HL-60 (cell line): ENCODE measurements around the gene SCARB2.

ENCODE experiments used
- DNase-seq, 2 experiments: peaks; one replicate each; pipeline ENCODE4 v3.0.0-alpha.2; 2010 to 2020; ENCODE audit warnings: low read depth in 1 of 2, low spot score in 1 of 2
- H3K27ac ChIP-seq: fragments of 250-450 bp; sonication (Bioruptor Pico); replicated peaks from 2 replicates; pipeline ENCODE4 v1.5.1; 2020; ENCODE audit warnings: mild to moderate bottlenecking, moderate library complexity
- H3K27me3 ChIP-seq: fragments of 250-450 bp; sonication (Bioruptor Pico); 2 replicates; pipeline ENCODE4 v1.5.1; 2021; ENCODE audit warnings: mild to moderate bottlenecking, moderate library complexity; ENCODE audit not compliant: insufficient read depth, poor library complexity, severe bottlenecking
- H3K4me3 ChIP-seq: replicated peaks from 2 replicates; pipeline ENCODE4 v1.5.1; 2011; ENCODE audit warnings: mild to moderate bottlenecking, control low read depth, low read length; ENCODE audit not compliant: insufficient read depth
- GABPA ChIP-seq: IDR thresholded peaks from 2 replicates; pipeline ENCODE4 v1.6.1; 2012; ENCODE audit warnings: low read depth
- POLR2AphosphoS5 ChIP-seq: IDR thresholded peaks from 2 replicates; pipeline ENCODE4 v1.6.1; 2012; ENCODE audit warnings: low read depth
- SPI1 ChIP-seq: IDR thresholded peaks from 2 replicates; pipeline ENCODE4 v1.6.1; 2012; ENCODE audit warnings: low read depth, mild to moderate bottlenecking, borderline replicate concordance
- TF ChIP-seq, protein P1 (sequence below): IDR thresholded peaks from 2 replicates; pipeline ENCODE4 v1.6.1; 2012; ENCODE audit warnings: low read depth; ENCODE audit not compliant: insufficient replicate concordance
- TF ChIP-seq, protein P2 (sequence below): IDR thresholded peaks from one replicate; pipeline ENCODE4 v1.5.1; 2011; ENCODE audit warnings: low read length, control low read depth, inconsistent platforms; ENCODE audit not compliant: insufficient read depth

The SCARB2 gene

DNA sequence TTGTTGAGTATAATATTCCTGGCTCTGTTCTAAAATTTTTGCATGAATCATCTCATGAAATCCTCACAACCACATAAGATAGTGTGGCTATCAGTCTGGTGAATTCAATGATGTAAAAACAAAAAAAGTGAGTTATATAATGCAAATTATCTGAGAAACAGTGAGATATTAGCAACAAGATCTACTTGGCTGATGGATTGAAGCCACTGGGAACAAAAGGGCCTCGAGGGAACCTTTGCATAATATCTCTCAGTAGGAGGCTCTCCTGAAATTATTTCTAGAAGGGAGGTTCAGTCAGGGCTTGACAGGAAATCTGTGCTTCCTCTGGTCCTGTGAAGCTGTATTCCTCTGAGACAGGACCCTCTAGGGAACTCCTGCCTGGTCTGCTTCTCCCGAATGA lies 35.3 kb downstream of the SCARB2 start:
- H3K27me3 ChIP-seq, result no peaks in the 10 kb centered on the region
- no peak overlapping the region for H3K27ac ChIP-seq
- DNase-seq, result no peak
- no peak for TF ChIP-seq GABPA
- no peak for TF ChIP-seq SPI1
- TF ChIP-seq, protein P1, sequence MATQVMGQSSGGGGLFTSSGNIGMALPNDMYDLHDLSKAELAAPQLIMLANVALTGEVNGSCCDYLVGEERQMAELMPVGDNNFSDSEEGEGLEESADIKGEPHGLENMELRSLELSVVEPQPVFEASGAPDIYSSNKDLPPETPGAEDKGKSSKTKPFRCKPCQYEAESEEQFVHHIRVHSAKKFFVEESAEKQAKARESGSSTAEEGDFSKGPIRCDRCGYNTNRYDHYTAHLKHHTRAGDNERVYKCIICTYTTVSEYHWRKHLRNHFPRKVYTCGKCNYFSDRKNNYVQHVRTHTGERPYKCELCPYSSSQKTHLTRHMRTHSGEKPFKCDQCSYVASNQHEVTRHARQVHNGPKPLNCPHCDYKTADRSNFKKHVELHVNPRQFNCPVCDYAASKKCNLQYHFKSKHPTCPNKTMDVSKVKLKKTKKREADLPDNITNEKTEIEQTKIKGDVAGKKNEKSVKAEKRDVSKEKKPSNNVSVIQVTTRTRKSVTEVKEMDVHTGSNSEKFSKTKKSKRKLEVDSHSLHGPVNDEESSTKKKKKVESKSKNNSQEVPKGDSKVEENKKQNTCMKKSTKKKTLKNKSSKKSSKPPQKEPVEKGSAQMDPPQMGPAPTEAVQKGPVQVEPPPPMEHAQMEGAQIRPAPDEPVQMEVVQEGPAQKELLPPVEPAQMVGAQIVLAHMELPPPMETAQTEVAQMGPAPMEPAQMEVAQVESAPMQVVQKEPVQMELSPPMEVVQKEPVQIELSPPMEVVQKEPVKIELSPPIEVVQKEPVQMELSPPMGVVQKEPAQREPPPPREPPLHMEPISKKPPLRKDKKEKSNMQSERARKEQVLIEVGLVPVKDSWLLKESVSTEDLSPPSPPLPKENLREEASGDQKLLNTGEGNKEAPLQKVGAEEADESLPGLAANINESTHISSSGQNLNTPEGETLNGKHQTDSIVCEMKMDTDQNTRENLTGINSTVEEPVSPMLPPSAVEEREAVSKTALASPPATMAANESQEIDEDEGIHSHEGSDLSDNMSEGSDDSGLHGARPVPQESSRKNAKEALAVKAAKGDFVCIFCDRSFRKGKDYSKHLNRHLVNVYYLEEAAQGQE, result no peak
- TF ChIP-seq, protein P2, sequence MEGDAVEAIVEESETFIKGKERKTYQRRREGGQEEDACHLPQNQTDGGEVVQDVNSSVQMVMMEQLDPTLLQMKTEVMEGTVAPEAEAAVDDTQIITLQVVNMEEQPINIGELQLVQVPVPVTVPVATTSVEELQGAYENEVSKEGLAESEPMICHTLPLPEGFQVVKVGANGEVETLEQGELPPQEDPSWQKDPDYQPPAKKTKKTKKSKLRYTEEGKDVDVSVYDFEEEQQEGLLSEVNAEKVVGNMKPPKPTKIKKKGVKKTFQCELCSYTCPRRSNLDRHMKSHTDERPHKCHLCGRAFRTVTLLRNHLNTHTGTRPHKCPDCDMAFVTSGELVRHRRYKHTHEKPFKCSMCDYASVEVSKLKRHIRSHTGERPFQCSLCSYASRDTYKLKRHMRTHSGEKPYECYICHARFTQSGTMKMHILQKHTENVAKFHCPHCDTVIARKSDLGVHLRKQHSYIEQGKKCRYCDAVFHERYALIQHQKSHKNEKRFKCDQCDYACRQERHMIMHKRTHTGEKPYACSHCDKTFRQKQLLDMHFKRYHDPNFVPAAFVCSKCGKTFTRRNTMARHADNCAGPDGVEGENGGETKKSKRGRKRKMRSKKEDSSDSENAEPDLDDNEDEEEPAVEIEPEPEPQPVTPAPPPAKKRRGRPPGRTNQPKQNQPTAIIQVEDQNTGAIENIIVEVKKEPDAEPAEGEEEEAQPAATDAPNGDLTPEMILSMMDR, result no peak
- TF ChIP-seq POLR2AphosphoS5, result no peak
- H3K4me3 ChIP-seq, result no peak overlapping the region

DNA sequence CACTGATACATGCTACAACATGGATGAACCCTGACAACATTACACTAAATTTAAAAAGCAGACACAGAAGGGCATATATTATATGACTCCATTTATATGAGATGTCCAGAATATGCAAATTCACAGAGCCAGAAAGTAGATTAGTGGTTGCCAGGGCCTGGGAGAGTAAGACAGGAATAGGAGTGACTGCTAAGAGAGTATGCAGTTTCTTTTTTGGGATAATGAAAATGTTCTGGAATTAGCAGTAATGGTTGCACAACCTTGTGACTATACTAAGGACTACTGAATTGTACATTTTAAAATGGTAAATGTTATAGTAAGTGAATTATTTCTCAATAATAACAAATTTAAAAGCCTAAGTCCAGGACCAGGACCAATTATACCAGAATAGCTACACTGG lies 35.9 kb downstream of the SCARB2 start:
- Histone ChIP-seq H3K27ac (no peak overlapping the region), H3K4me3 (no peak overlapping the region), H3K27me3 (no peaks in the 10 kb centered on the region)
- DNase-seq, result no peak
- no peak for TF ChIP-seq GABPA
- TF ChIP-seq, protein P1, result no peak
- TF ChIP-seq POLR2AphosphoS5, result no peak
- no peak for TF ChIP-seq SPI1
- TF ChIP-seq, protein P2, result no peak

DNA sequence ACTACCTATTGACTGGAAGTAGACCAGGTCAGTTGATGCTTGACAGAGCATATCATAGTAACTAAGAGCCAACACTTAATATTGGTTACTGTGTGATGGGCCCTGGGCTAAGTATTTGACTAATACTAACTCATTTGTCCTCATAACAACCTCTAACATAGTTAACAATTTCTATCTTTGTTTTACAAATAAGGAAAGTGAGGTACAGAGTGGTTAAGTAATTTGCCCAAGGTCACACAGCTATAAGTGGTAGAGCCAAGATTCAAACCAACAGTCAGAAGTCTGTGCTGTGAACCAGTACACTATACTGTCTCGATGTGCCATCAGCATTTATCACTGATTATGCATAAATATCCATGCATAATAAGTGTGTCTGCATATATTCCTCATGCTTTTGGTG lies 38.3 kb downstream of the SCARB2 start:
- Histone ChIP-seq H3K4me3 (no peak overlapping the region), H3K27me3 (no peaks in the 10 kb centered on the region), H3K27ac (no peak overlapping the region)
- TF ChIP-seq, protein P1, result no peak
- TF ChIP-seq POLR2AphosphoS5, result no peak
- no peak for TF ChIP-seq SPI1
- no peak for TF ChIP-seq GABPA
- TF ChIP-seq, protein P2, result no peak
- DNase-seq, result no peak
